HuH-7.5 (cell line): Measurements from ENCODE around the gene CPA2.
"Not testable (repeated sequence)": the region's sequence is repeated elsewhere in the genome, so short reads cannot be mapped to it uniquely, and the experiment has no call there.

ENCODE experiments used
- DNase-seq: peaks from one replicate; pipeline ENCODE4 v3.0.0; 2011; ENCODE audit warnings: low spot score

CPA2 gene

DNA sequence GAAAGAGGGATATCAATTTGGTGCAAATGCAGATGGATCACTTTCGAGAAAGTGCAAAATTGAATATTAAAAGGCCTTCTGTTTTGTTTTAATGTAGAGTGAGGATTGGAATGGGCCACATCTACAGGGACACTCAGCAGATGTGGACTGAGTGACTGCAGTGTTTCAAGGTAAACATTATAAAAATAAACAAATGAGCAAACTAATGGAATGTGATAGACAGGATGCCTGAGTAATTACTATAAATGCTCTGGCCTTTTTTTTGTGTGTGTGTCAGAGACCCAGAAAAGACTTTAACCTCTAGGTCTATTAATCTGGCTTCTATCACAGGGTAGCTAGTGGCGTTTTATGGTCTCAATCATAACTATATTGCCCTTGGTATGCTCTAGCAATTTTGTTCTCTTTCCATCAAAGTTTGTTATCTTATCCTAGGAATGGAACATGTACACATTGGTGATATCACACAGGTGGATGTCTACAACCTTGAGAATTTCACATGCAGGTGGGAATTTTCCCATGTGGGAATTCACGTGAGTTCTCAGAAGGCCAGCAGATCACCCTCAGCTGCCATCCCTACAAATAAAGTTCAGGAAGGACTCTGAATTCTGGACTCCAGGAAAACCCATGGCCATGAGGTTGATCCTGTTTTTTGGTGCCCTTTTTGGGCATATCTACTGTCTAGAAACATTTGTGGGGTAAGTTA, at the start of gene CPA2:
Gene CPA2, plus strand, starts transcription at position 606 of the 703 bp plus-strand sequence. Its CDS starts 19 bp downstream, at position 625.
- DNase-seq, result no peak

DNA sequence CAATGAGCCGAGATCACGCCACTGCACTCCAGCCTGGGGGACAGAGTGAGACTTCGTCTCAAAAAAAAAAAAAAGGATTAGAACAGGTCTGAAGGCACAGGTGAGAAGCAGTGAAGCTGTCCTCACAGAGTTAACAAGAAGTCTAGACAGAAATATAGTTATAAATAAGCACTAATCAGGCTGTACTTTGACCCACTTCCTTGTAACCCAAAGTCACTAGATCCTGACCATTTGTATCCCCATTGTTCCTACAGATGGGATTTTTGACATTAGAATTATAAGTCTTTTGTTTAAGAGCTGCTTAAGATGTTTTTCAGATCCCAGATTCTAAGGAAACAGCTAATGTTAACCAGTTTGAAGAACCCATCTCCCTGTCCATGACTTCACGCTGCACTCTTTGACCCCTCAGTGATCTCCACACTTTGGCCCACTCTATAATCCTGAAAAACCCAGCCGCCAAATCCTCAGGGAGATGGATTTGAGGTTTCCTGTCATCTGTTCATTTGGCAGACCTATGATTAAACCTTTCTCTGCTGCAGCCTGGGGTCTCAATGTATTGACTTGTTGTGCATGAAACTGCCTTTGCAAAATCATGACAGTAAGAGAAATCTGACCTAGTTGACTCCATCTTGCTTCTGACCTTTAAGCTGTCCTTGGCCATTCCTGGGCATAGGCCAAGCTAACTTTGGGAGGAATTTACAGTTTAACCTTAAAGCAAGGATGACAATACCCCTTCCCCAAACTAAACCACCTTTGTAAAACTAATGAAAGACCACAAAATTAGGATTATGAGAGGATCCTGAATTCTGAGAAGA, 47.6 kb upstream of the CPA2 start:
- no peak for DNase-seq

DNA sequence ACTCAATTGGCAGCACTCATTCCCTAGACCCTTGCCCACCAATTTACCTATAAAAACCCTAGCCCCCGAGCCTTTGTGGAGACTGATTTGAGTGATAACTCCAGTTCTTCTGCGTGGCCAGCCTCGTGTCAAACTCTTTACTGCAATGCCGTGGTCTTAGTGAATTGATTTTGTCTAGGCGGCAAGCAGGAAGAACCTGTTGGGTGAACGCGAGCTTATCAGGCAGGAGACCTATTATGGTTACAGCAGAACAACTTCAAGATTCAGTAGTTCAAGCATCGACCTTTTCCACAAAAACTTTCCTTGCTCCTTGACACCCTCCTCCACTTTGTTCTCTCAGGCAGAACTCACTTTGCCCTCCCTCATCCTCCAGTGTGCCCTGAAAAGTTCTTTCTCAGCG, 46.8 kb upstream of the CPA2 start:
- DNase-seq, result no peak

DNA sequence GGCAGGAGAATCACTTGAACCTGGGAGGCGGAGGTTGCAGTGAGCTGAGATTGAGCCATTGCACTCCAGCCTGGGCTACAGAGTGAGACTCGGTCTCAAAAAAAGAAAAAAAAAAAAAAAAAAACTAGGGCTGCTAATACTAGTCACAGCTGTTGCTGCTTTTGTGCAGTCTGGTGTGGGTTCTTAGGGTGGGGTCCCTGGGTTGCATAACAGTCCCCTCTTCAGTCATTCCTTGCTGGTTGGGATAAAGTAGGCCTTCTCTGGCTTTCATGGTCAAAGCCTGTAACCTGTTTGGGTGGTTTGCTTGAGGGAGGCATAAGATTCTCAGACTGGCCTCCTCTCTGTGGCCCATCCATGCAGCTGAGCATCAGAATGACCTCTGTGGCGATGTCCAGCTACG, 44.9 kb upstream of the CPA2 start:
- no peak for DNase-seq

DNA sequence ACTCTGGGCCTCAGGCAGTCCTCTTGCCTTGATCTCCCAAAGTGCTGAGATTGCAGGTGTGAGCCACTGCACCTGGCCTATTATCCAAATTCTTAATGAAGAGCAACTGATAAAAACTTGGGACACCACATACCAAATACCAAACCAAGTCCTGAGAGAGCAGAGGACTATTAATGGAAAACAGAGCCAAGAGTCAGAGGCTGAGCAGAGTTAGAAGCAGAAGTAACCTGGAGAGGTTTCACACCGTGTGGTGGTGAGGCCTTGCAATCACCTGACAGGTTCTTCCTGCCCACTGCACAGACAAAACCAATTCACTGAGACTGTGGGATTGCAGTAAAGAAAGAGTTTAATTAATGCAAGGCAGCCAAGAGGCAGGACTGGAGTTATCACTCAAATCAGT, 43.0 kb upstream of the CPA2 start:
- DNase-seq, result no peak

DNA sequence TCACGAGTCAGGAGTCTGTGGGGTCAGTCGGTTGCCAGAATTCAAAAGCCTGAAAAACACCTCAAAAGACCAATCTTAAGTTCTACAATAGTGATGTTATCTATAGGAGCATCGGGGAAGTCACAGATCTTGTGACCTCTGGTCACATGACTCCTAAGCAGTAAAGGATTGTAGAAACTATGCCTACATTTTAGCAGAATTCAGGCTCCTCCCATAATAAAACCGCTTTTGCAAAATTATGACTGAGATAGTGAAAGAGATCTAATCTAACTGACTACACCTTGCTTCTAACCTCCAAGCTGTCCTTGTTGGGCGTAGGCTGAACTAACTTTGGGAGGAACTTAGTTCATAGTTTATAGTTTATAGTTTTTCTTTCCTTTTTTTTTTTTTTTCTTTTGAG, 42.5 kb upstream of the CPA2 start:
- no peak for DNase-seq

DNA sequence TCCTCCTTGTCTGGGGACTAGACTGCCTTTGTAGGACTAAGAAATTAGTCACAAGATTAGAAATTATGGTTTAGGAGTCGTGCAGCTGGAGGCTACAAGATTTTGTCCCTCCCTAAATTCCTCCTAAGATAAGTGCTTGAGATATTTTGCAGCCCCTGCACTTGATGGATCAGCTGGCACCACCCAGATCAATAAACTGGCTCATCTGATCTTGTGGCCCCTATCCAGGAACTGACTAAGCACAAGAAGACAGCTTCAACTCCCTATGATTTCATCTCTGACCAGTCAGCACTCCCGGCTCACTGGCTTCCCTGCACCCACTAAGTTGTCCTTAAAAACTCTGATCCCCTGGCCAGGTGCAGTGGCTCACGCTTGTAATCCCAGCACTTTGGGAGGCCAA, 41.7 kb upstream of the CPA2 start:
- not testable (repeated sequence) for DNase-seq

DNA sequence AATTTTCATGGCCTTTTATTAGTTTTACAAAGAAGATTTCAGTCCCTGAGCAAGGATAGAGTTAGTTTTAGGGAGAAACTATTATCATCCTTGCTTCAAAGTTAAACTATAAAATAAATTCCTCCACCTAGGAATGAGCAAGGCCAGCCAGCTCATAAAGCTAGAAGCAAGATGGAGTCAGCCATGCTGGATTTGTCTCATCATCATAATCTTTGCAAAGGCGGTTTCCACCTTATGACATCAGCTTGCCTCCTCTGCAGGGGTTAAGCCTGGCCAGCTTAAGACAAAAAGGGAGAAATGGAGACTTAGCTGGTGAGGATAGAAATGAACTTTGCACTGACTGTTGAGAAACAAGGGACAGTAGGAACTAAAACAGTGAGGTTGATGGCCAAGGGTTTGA, 40.3 kb upstream of the CPA2 start:
- DNase-seq, result no peak

DNA sequence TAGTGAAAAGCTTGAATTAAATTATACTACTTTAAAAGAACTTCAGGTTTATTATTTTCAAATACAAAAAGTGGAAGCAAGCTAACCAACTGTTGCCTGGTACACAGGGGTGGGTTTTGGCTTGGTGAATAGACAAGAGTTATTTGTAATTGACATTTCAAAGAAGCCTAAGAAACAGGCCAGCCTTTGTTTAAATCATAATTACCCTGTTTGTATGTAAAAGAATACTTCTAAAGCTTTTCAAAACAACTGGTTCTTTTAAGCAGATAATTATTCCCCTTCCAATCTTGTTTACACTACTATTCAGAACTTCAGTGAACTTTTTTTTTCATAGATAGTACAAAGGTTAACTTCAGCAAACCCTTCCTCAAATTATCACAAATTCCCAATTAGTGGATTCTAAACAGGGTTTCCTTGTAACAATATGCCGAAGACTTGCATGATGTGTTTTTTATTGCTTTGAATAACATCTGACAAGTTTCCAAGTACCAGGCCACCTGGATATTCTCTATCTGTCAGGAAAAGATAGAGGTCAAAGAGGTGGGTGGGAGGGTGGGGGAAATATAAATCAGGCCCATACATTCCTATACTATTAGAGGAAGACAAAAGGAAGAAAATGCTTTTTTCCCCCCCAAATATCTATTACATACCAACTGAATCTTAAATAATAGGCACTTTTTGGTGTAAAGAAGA, 38.6 kb upstream of the CPA2 start:
- DNase-seq, result no peak

DNA sequence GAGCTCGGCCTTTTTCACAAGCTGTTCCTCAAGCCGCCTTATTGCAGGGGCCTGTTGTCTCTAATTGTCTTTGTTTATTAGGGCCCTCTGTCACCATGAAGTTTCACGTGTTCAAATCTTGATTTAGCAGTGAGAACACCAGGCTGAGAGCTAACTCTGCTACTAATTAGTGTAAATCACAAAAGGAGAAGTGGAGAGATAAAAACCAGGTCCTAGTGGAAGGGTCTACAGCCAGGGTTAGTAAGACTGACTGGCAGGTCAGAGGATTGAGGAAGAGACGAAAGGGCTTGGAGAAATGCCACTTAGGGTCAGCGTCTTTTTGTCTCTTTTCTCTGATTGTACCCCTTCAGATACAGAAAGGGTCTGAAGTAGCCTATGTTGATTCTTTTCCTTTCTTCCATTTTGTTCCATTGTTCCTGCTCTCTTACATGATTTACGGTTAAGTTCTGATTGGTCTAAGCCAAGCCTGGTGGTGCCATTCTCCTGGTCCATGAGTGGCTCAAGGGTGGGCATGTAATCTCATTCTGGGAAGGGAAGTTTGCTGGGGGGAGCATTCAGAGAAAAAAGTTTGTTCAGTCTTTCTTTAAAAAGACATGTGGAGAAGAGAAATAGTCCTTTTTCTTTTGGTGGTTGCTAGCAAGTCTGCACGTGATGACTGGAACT, 37.7 kb upstream of the CPA2 start:
- DNase-seq, result no peak

DNA sequence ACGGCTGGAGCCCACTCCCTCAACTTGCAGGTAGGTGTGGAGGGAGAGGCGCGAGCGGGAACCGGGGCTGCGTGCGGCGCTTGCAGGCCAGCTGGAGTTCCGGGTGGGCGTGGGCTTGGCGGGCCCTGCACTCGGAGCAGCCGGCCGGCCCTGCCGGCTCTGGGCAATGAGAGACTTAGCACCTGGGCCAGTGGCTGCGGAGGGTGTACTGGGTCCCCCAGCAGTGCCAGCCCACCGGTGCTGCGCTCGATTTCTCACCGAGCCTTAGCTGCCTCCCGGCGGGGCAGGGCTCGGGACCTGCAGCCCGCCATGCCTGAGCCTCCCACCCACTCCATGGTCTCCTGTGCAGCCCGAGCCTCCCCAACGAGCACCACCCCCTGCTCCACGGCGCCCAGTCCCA, 36.7 kb upstream of the CPA2 start:
- DNase-seq, result not testable (repeated sequence)

DNA sequence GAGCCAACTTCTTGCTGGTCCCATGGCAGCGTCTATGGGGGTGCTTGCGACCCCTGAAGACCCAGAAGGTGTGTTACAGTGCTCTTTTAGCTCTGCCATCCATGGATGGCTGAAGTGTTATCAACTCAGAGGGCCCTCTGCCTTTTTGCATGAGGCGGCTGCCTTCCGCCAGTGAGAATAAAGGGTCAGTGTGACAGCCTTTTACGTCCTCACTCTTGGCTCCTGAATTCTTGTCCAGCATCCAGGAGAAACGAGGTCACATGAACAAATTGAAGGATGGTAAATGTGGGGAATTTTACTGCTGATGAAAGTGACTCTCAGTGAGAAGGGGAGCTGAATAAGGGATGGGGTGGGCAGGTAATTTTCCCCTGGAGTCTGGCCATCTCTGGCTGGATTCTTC, 34.9 kb upstream of the CPA2 start:
- no peak for DNase-seq

DNA sequence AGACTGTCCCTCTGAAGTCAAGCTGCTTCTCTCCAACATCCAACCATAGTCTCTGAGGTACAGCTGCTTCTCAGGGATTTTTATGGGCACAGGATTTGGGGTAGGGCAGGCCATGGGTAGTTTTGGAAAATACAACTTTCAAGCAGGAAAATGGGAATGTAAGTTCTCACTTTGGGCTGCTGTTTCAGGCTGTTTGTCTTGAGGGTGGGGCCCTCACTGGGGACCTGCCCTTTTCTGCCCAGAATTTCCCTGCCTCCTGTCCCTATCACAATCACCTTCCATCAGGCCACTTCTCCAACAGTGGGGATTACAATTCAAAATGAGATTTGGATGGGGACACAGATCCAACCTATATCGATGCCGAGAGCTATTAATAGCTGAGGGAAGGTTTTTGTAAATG, 34.5 kb upstream of the CPA2 start:
- no peak for DNase-seq

DNA sequence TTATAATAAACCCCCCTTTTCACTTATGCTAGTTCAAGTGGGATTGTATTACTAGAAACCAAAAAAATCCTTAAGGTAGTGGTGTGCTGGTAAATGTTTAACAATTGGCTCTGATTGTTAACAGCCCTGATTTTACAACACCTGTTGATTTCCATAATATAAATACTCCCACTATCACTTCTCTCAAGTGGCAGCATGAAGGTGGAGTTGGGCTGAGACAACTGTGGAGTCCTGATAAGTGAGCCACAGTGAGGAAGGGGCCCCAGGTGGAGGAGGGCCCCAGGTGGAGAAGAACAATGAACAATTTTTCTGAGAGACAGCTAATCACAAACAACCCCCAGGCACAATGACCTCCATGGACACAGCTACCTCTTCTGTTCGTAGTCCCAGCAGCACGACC, 32.6 kb upstream of the CPA2 start:
- no peak for DNase-seq

DNA sequence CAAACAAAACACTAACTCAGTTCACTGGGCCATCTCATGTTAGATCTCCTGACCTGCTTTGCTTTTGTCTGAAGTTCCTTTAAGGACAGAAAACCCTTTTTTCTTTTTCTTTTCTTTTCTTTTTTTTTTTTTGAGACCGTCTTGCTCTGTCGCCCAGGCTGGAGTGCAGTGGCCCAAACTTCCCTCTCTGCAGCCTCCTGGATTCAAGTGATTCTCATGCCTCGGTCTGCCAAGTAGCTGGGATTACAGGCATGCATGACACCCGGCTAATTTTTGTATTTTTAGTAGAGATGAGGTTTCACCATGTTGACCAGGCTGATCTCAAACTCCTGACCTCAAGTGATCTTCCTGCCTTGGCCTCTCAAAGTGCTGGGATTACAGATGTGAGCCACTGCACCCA, 30.3 kb upstream of the CPA2 start:
- DNase-seq, result not testable (repeated sequence)

DNA sequence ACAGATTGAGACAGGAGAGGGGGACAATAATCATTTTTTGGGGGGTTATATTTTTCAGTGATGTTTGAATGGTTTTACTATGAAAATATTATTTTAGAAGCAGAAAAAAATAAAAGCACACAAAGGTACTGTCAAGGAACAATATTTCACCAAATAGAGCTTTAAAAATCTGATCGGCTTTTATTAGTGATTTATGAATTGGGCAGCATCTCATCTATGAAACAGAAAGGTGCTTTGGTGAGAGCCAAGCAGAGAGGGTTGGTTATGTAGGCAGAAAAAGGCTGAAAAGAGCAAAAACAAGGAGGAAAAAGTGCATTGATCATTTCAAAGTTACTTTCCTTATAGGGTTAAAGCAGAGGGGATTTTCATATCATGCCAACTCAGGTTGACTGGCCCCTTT, 26.4 kb upstream of the CPA2 start:
- DNase-seq, result no peak

DNA sequence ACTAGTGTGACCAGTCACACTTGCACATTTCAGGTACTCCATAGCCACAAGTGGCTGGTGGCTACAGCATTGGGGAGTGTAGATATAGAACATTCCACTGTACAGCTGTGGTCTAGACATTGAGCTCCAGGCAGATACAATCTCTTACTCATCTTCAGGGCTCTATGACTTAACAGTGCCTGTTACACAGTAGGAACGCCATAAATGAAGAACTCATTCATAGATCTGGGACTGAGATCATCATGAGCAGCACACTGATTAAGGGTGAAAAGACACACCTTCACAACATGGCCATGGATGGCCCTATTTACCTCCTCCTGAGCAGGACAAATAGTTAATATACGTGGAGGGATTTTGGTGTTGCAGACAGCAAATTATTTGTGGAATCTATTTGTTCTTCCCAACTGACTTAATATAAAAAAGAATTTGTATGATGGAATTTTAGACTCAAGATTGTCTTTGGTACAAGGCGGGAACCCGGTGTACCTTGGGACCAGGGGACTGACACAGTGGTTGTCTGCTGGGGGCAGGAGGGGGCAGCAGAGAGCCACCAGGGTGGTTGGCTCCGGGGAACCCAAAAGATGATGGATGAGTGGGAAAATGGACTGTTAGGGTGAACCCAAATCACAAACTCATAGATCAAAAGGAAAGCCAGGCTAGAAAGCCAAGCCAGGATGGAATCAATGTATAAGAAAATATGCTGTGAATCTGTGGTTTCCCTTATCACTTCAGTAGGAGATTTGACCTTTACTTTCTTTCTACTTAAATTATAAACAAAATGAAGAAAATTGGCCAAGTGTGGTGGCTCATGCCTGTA, 24.3 kb upstream of the CPA2 start:
- peak; percentile 45 for DNase-seq

DNA sequence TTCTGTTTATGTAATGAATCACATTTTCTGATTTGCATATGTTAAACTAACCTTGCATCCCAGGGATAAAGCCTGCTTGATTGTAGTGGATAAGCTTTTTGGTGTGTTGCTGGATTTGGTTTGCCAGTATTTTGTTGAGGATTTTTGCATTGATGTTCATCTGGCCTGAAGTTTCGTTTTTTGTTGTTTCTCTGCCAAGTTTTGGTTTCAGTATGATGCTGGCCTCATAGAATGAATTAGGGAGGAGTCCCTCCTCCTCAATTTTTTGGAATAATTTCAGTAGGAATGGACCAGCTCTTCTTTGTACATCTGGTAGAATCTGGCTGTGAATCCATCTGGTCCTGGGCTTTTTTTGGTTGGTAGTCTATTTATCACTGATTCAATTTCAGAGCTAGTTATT, 23.2 kb upstream of the CPA2 start:
- DNase-seq, result not testable (repeated sequence)

DNA sequence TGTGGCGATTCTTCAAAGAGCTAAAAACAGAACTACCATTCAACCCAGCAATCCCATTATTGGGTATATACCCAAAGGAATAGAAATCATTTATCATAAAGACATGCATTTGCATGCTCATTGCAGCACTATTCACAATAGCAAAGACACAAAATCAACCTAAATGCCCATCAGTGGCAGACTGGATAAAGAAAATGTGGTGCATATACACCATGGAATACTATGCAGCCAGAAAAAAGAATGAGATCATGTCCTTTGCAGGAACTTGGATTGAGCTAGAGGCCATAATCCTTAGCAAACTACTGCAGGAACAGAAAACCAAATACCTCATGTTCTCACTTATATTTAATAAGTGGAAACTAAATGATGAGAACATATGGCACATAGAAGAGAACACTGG, 20.2 kb upstream of the CPA2 start:
- not testable (repeated sequence) for DNase-seq

DNA sequence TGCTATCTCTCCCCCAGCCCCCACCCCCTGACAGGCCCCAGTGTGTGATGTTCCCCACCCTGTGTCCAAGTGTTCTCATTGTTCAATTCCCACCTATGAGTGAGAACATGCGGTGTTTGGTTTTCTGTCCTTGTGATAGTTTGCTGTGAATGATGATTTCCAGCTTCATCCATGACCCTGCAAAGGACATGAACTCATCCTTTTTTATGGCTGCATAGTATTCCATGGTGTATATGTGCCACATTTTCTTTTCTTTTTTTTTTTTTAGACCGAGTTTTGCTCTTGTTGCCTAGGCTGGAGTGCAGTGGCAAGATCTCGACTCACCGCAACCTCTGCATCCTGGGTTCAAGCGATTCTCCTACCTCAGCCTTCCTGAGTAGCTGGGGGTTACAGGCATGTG, 17.8 kb upstream of the CPA2 start:
- DNase-seq, result not testable (repeated sequence)

DNA sequence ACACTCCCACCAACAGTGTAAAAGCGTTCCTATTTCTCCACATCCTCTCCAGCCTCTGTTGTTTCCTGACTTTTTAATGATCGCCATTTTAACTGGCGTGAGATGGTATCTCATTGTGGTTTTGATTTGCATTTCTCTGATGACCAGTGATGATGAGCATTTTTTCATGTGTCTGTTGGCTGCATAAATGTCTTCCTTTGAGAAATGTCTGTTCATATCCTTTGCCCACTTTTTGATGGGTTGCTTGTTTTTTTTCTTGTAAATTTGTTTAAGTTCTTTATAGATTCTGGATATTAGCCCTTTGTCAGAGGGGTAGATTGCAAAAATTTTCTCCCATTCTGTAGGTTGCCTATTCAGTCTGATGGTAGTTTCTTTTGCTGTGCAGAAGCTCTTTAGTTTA, 17.0 kb upstream of the CPA2 start:
- DNase-seq, result not testable (repeated sequence)

DNA sequence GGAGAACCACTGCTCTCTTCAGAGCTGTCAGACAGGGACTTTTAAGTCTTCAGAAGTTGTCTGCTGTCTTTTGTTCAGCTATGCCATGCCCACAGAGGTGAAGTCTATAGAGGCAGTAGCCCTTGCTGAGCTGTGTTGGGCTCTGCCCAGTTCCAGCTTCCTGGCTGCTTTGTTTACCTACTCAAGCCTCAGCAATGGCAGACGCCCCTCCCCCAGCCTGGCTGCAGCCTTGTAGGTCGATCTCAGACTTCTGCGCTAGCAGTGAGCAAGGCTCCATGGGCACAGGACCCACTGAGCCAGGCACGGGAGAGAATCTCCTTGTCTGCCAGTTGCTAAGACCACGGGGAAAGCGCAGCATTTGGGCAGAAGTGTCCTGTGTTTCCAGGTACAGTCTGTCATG, 12.1 kb upstream of the CPA2 start:
- DNase-seq, result no peak
